GM19455 (cell line): Measurements from ENCODE around the gene CAMK2N1.
"Not testable (repeated sequence)": the region's sequence is repeated elsewhere in the genome, so short reads cannot be mapped to it uniquely, and the experiment has no call there.

ENCODE experiments used
- ATAC-seq: cut with Tn5 transposase; IDR thresholded peaks from one replicate; pipeline ENCODE4 v1.9.1; 2021; ENCODE audit not compliant: unreplicated experiment

Gene CAMK2N1

GRCh38 chr1:20496725-20497383 lies 10.8 kb upstream of the CAMK2N1 start:
- not testable (repeated sequence) for ATAC-seq

- ATAC-seq, result no peak
Measured at GRCh38 chr1:20496241-20496661, 10.2 kb upstream of the CAMK2N1 start.

GRCh38 chr1:20495661-20496060 lies 9.7 kb upstream of the CAMK2N1 start:
- no peak for ATAC-seq

- ATAC-seq, result no peak
Measured at GRCh38 chr1:20494609-20495311, 8.8 kb upstream of the CAMK2N1 start.

GRCh38 chr1:20493839-20494608 lies 8.0 kb upstream of the CAMK2N1 start:
- no peak for ATAC-seq

- ATAC-seq, result no peak
Measured at GRCh38 chr1:20493309-20493708, 7.3 kb upstream of the CAMK2N1 start.

GRCh38 chr1:20492751-20493150 lies 6.7 kb upstream of the CAMK2N1 start:
- ATAC-seq, result no peak

GRCh38 chr1:20491866-20492265 lies 5.9 kb upstream of the CAMK2N1 start:
- no peak for ATAC-seq

GRCh38 chr1:20491178-20491577 lies 5.2 kb upstream of the CAMK2N1 start:
- no peak for ATAC-seq

- ATAC-seq, result no peak
Measured at GRCh38 chr1:20487236-20487590, 1.2 kb upstream of the CAMK2N1 start.

- ATAC-seq, result no peak
Measured at GRCh38 chr1:20486457-20487235, 636 bp upstream of the CAMK2N1 start.

- ATAC-seq, result no peak
Measured at GRCh38 chr1:20484519-20485462, 1.2 kb downstream of the CAMK2N1 start.

- no peak for ATAC-seq
Measured at GRCh38 chr1:20483833-20484518, 2.0 kb downstream of the CAMK2N1 start.

- ATAC-seq, result no peak
Measured at GRCh38 chr1:20483098-20483832, 2.7 kb downstream of the CAMK2N1 start.

GRCh38 chr1:20481643-20482498 lies 4.1 kb downstream of the CAMK2N1 start:
- no peak for ATAC-seq

GRCh38 chr1:20480951-20481617 lies 4.9 kb downstream of the CAMK2N1 start:
- ATAC-seq, result no peak

GRCh38 chr1:20480243-20480944 lies 5.6 kb downstream of the CAMK2N1 start:
- no peak for ATAC-seq
